GM12878 (cell line): ENCODE measurements around the gene GGCT. TPM values are rescaled to one million over a fixed set of nuclear protein-coding genes. Genes with fewer than 3 reads are reported as not detected.

Source experiments
- ATAC-seq: fragments of 200-7000 bp; cut with Tn5 transposase; 3 replicates; pipeline ENCODE4 v1.9.1; 2020; ENCODE audit warnings: mild to moderate bottlenecking, moderate library complexity
- BruUV-seq: library from RNA; stranded (reverse); fragments of 400-500 nt; replicated peaks from 2 replicates; lab custom pipeline; 2021; lab: Mats Ljungman, UMichigan
- CTCF ChIA-PET: fragments of 300-600 bp; sonication (Branson Sonifier 250); formaldehyde crosslinking; extraction: SDS; loops from one replicate; lab custom pipeline; 2021; ENCODE audit warnings: inconsistent platforms; lab: Yijun Ruan, JAX
- POLR2A ChIA-PET: fragments of 350-600 bp; formaldehyde crosslinking; extraction: SDS; loops from one replicate; lab custom pipeline; 2021; ENCODE audit warnings: inconsistent platforms; lab: Charles Lee
- RAD21 ChIA-PET: fragments of 300-600 bp; sonication (Branson Sonifier 250); formaldehyde crosslinking; loops from one replicate; lab custom pipeline; 2023; ENCODE audit warnings: antibody characterized with exemption; ENCODE audit not compliant: unreplicated experiment; lab: Charles Lee
- SMC1A ChIA-PET: fragments of 300-600 bp; sonication (Branson Sonifier 250); formaldehyde crosslinking; loops from one replicate; lab custom pipeline; 2023; ENCODE audit not compliant: unreplicated experiment, uncharacterized antibody; lab: Charles Lee
- DNase-seq: peaks from one replicate; pipeline ENCODE4 v3.0.0-alpha.2; 2011; ENCODE audit warnings: low read depth, low spot score
- FAIRE-seq: peaks from 3 replicates; lab custom pipeline; 2011; peaks lifted over from hg19 to GRCh38; lab: Jason Lieb, UNC
- H2AFZ ChIP-seq: 2 replicates; pipeline ENCODE4 v1.6.0; 2011; ENCODE audit warnings: low read depth, low read length, control low read depth; ENCODE audit not compliant: control insufficient read depth
- H3K27ac ChIP-seq: 2 replicates; pipeline ENCODE4 v1.5.1; 2011; ENCODE audit warnings: control low read depth; ENCODE audit not compliant: control insufficient read depth, insufficient read depth
- H3K27me3 ChIP-seq, 2 experiments: replicated peaks in 1 of 2; 2 replicates each; pipeline versions ENCODE4 v1.6.0 to v1.6.1; 2011; ENCODE audit warnings: low read length in 1 of 2; ENCODE audit not compliant: control insufficient read depth in 2 of 2, insufficient read depth in 2 of 2
- H3K36me3 ChIP-seq, 2 experiments: 2 replicates each; pipeline ENCODE4 v1.5.1; 2011; ENCODE audit warnings: low read length in 1 of 2; ENCODE audit not compliant: control insufficient read depth in 2 of 2, insufficient read depth in 2 of 2
- H3K4me1 ChIP-seq: 2 replicates; pipeline ENCODE4 v1.6.1; 2011; ENCODE audit warnings: mild to moderate bottlenecking, low read length, moderate library complexity, mixed read lengths; ENCODE audit not compliant: control insufficient read depth, insufficient read depth
- H3K4me2 ChIP-seq: 2 replicates; pipeline ENCODE4 v1.6.0; 2011; ENCODE audit warnings: control low read depth; ENCODE audit not compliant: control insufficient read depth, insufficient read depth
- H3K4me3 ChIP-seq: fragments of 200-600 bp; sonication (generic); 2 replicates; pipeline ENCODE4 v1.5.1; 2016
- H3K79me2 ChIP-seq: 2 replicates; pipeline ENCODE4 v1.6.0; 2011; ENCODE audit warnings: low read length; ENCODE audit not compliant: control insufficient read depth, insufficient read depth
- H3K9ac ChIP-seq: 2 replicates; pipeline ENCODE4 v1.8.0; 2011; ENCODE audit warnings: low read length, control low read depth, mixed read lengths; ENCODE audit not compliant: control insufficient read depth, insufficient read depth
- H3K9me3 ChIP-seq: replicated peaks from 3 replicates; pipeline ENCODE4 v1.5.1; 2011; ENCODE audit warnings: mild to moderate bottlenecking, low read length; ENCODE audit not compliant: control insufficient read depth, insufficient read depth
- H4K20me1 ChIP-seq: 2 replicates; pipeline ENCODE4 v1.6.0; 2011; ENCODE audit not compliant: control insufficient read depth, insufficient read depth
- BHLHE40 ChIP-seq, 2 experiments: fragments of 450-650 bp in 1 of 2; IDR thresholded peaks; 2 replicates each; pipeline ENCODE4 v1.6.1; 2011 to 2017; ENCODE audit warnings: low read depth in 2 of 2, borderline replicate concordance in 1 of 2, improper control_type of control experiment in 1 of 2, low read length in 1 of 2, mild to moderate bottlenecking in 1 of 2
- CHD4 ChIP-seq: fragments of 200-600 bp; sonication (generic); IDR thresholded peaks from 2 replicates; pipeline ENCODE4 v1.6.1; 2016; ENCODE audit warnings: mild to moderate bottlenecking
- TCF7 ChIP-seq: IDR thresholded peaks from 2 replicates; pipeline ENCODE4 v1.6.1; 2014; ENCODE audit warnings: antibody characterized with exemption, borderline replicate concordance
- ZNF217 ChIP-seq: fragments of 450-650 bp; IDR thresholded peaks from 2 replicates; pipeline ENCODE4 v1.6.1; 2017; ENCODE audit warnings: antibody characterized with exemption, mild to moderate bottlenecking
- ZNF384 ChIP-seq: IDR thresholded peaks from 2 replicates; pipeline ENCODE4 v1.6.1; 2012; ENCODE audit warnings: low read depth, mild to moderate bottlenecking, low read length, improper control_type of control experiment, borderline replicate concordance
- ZNF592 ChIP-seq: fragments of 450-650 bp; IDR thresholded peaks from 2 replicates; pipeline ENCODE4 v1.6.1; 2017; ENCODE audit warnings: mild to moderate bottlenecking, moderate library complexity
- WGBS: methylation state at CpG from one replicate; pipeline ENCODE4 v1.1.6; 2016; ENCODE audit warnings: low lambda C conversion rate; ENCODE audit not compliant: insufficient replicate concordance, insufficient coverage; ENCODE audit errors: missing lambda C conversion rate; 5-methylcytosine and 5-hydroxymethylcytosine counted together
- in situ Hi-C: fragments of 300-500 bp; cut with MboI; formaldehyde crosslinking; loops from 9 replicates; pipeline ENCODE4 v1.14.3; 2018; ENCODE audit warnings: mixed read lengths
- intact Hi-C: fragments of 100-400 bp; cut with micrococcal nuclease; formaldehyde crosslinking; loops from one replicate; pipeline ENCODE4 v1.14.2; 2022; ENCODE audit not compliant: unreplicated experiment
- polyA plus RNA-seq, 11 experiments: library from polyadenylated mRNA; depleted of rRNA in 4 of 11; unstranded in 6 of 11; stranded (reverse) in 5 of 11; fragments of >200 nt; fragmentation: Nextera tagmentation in 4 of 11; fragmentation: Illumina TruSeq in 1 of 11; extraction: Ambion mirVana in 4 of 11; extraction: Trizol in 1 of 11; gene quantifications; 1 replicate in 1 of 11; 2 replicates in 10 of 11; pipeline versions ENCODE4 v1.2.1 to v1.2.3, GENCODE V29; 2011 to 2016; ENCODE audit warnings: inconsistent platforms in 2 of 11, missing spikeins in 2 of 11, low read depth in 1 of 11
- total RNA-seq, 4 experiments: library from RNA; depleted of rRNA in 3 of 4; stranded (reverse); fragments of >200 nt in 3 of 4; fragmentation: Illumina TruSeq in 1 of 4; extraction: Trizol in 1 of 4; gene quantifications; 2 replicates each; pipeline versions ENCODE4 v1.2.1 to v1.2.3, GENCODE V29; 2013 to 2021
- TF ChIP-seq, protein P1 (sequence below): fragments of 450-650 bp; formaldehyde crosslinking; IDR thresholded peaks from 2 replicates; pipeline ENCODE4 v1.4.0; 2022; ENCODE audit warnings: mild to moderate bottlenecking, moderate library complexity
- TF ChIP-seq, protein P2 (sequence below): IDR thresholded peaks from 2 replicates; pipeline ENCODE4 v1.6.1; 2012; ENCODE audit warnings: low read depth, low read length, improper control_type of control experiment
- TF ChIP-seq, protein P3 (sequence below), 3 experiments: IDR thresholded peaks in 2 of 3; conservative IDR thresholded peaks in 1 of 3; 2 replicates each; pipeline ENCODE4 v1.5.1; 2011; ENCODE audit warnings: low read depth in 3 of 3, low read length in 3 of 3, mild to moderate bottlenecking in 3 of 3, control low read depth in 2 of 3, moderate library complexity in 2 of 3, inconsistent platforms in 1 of 3, mixed read lengths in 1 of 3; ENCODE audit not compliant: control insufficient read depth in 2 of 3, insufficient read depth in 1 of 3; ENCODE audit errors: extremely low read depth in 1 of 3

The GGCT gene
- total and polyA plus RNA-seq, 10 of the 15 experiments (the other 5 are each of a cell fraction or from before 2014, with no cell fraction given): 57.0 to 215 (median 92.3) TPM

- TF ChIP-seq ZNF592: no peak
- no peak for TF ChIP-seq BHLHE40 (IDR thresholded peaks at IDR 0.05; ENCODE audit: borderline replicate concordance in 1 of 2, low read depth in 2 of 2, low read length in 1 of 2)
- TF ChIP-seq ZNF384: no peak
- no peak for TF ChIP-seq TCF7
Observed at GRCh38 chr7:30514776-30515175, 10.1 kb upstream of the GGCT start (continued).

DNA sequence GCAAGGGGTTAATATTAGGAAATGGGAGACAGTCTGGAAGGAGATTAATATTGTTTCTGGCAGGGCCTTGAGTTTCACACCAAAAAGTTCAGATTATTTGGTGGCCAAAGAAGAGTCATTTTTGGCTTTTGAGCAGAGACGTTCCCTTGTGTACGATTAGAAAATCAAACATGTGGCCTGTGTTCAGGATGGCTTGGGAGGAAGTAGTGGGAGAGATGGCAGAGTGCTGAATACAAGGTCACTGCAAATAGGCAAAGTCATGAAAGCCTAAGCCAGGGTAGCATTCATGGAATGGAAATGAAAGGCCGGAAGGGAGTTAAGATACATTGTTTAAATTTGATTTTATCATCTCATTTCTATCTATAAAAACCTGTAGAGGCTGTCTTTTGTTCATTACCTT lies 9.5 kb upstream of the GGCT start:
- CTCF ChIA-PET: interaction anchor here (2.3 kb wide), 1 partner anchor 49 kb away, joined by 10 read pairs; no protein-coding TSS in a partner anchor
- WGBS: 95% methylated on average over 3 of the region's 3 CpGs
- POLR2A ChIA-PET: no interaction called here
- H3K9ac ChIP-seq: no peak overlapping the region
- no peaks in the 10 kb centered on the region for H3K36me3 ChIP-seq
- SMC1A ChIA-PET: no interaction called here
- no peaks in the 10 kb centered on the region for H4K20me1 ChIP-seq
- ATAC-seq (no peak), FAIRE-seq (no peak), DNase-seq (no peak)
- H3K4me3 ChIP-seq: no peak overlapping the region
- RAD21 ChIA-PET: no interaction called here
- intact Hi-C loops: no loop called here
- BruUV-seq: no TSS peak
- H3K4me2 ChIP-seq: no peak overlapping the region
- H3K79me2 ChIP-seq: no peaks in the 10 kb centered on the region
- H3K27me3 ChIP-seq: no peaks in the 10 kb centered on the region
- H3K9me3 ChIP-seq: no peaks in the 10 kb centered on the region
- in situ Hi-C loops: no loop called here
- no peaks in the 10 kb centered on the region for H3K4me1 ChIP-seq
- no peak overlapping the region for H3K27ac ChIP-seq
- no peak overlapping the region for H2AFZ ChIP-seq
- TF ChIP-seq, protein P1, sequence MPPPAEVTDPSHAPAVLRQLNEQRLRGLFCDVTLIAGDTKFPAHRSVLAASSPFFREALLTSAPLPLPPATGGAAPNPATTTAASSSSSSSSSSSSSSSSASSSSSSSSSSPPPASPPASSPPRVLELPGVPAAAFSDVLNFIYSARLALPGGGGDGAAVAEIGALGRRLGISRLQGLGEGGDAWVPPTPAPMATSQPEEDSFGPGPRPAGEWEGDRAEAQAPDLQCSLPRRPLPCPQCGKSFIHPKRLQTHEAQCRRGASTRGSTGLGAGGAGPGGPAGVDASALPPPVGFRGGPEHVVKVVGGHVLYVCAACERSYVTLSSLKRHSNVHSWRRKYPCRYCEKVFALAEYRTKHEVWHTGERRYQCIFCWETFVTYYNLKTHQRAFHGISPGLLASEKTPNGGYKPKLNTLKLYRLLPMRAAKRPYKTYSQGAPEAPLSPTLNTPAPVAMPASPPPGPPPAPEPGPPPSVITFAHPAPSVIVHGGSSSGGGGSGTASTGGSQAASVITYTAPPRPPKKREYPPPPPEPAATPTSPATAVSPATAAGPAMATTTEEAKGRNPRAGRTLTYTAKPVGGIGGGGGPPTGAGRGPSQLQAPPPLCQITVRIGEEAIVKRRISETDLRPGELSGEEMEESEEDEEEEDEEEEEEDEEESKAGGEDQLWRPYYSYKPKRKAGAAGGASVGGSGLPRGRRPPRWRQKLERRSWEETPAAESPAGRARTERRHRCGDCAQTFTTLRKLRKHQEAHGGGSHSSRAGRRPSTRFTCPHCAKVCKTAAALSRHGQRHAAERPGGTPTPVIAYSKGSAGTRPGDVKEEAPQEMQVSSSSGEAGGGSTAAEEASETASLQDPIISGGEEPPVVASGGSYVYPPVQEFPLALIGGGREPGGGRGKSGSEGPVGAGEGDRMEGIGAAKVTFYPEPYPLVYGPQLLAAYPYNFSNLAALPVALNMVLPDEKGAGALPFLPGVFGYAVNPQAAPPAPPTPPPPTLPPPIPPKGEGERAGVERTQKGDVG (CRISPR knock-in tag): no peak
- TF ChIP-seq, protein P2, sequence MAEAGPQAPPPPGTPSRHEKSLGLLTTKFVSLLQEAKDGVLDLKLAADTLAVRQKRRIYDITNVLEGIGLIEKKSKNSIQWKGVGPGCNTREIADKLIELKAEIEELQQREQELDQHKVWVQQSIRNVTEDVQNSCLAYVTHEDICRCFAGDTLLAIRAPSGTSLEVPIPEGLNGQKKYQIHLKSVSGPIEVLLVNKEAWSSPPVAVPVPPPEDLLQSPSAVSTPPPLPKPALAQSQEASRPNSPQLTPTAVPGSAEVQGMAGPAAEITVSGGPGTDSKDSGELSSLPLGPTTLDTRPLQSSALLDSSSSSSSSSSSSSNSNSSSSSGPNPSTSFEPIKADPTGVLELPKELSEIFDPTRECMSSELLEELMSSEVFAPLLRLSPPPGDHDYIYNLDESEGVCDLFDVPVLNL: no peak
- TF ChIP-seq CHD4: no peak
- no peak for TF ChIP-seq ZNF217
- TF ChIP-seq, protein P3, sequence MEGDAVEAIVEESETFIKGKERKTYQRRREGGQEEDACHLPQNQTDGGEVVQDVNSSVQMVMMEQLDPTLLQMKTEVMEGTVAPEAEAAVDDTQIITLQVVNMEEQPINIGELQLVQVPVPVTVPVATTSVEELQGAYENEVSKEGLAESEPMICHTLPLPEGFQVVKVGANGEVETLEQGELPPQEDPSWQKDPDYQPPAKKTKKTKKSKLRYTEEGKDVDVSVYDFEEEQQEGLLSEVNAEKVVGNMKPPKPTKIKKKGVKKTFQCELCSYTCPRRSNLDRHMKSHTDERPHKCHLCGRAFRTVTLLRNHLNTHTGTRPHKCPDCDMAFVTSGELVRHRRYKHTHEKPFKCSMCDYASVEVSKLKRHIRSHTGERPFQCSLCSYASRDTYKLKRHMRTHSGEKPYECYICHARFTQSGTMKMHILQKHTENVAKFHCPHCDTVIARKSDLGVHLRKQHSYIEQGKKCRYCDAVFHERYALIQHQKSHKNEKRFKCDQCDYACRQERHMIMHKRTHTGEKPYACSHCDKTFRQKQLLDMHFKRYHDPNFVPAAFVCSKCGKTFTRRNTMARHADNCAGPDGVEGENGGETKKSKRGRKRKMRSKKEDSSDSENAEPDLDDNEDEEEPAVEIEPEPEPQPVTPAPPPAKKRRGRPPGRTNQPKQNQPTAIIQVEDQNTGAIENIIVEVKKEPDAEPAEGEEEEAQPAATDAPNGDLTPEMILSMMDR (IDR thresholded peaks at IDR 0.05 in 2 of 3, conservative IDR thresholded peaks at IDR 0.05 in 1 of 3; ENCODE audit: control insufficient read depth in 2 of 3, extremely low read depth in 1 of 3, insufficient read depth in 1 of 3, low read depth in 3 of 3, low read length in 3 of 3): no peak
